ENCODE data around the gene CHGA.

DNA sequence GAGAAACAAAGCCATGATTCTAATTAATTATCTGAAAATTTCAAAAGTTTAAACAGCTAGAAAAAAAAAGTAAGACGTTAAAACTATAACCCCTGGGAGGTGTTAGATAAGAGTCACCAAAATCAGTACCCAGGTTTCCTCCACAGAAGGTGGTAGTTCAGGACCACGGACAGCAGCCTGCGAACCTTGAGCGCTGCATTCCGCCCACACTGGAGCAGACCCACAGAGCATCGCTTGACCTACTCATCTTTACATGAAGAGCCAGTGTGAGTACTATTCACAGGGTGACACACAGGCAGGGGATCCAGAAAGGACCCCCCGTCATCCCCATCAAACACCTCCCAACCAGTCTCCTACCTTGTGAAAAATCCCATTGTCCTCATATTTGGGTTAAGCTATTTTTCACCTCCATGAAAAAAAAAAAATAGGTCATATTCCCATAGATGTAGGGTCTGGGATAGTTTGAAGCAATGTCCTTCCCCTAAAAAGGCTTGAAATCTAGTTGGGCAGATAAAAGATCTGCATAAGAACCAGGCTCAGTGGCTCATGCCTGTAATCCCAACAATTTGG, 8.8 kb upstream of the CHGA start:
- TF ChIP-seq, protein P1, sequence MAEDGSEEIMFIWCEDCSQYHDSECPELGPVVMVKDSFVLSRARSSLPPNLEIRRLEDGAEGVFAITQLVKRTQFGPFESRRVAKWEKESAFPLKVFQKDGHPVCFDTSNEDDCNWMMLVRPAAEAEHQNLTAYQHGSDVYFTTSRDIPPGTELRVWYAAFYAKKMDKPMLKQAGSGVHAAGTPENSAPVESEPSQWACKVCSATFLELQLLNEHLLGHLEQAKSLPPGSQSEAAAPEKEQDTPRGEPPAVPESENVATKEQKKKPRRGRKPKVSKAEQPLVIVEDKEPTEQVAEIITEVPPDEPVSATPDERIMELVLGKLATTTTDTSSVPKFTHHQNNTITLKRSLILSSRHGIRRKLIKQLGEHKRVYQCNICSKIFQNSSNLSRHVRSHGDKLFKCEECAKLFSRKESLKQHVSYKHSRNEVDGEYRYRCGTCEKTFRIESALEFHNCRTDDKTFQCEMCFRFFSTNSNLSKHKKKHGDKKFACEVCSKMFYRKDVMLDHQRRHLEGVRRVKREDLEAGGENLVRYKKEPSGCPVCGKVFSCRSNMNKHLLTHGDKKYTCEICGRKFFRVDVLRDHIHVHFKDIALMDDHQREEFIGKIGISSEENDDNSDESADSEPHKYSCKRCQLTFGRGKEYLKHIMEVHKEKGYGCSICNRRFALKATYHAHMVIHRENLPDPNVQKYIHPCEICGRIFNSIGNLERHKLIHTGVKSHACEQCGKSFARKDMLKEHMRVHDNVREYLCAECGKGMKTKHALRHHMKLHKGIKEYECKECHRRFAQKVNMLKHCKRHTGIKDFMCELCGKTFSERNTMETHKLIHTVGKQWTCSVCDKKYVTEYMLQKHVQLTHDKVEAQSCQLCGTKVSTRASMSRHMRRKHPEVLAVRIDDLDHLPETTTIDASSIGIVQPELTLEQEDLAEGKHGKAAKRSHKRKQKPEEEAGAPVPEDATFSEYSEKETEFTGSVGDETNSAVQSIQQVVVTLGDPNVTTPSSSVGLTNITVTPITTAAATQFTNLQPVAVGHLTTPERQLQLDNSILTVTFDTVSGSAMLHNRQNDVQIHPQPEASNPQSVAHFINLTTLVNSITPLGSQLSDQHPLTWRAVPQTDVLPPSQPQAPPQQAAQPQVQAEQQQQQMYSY (CRISPR knock-in tag; IDR thresholded peaks at IDR 0.05) = no peak
- TF ChIP-seq, protein P2, sequence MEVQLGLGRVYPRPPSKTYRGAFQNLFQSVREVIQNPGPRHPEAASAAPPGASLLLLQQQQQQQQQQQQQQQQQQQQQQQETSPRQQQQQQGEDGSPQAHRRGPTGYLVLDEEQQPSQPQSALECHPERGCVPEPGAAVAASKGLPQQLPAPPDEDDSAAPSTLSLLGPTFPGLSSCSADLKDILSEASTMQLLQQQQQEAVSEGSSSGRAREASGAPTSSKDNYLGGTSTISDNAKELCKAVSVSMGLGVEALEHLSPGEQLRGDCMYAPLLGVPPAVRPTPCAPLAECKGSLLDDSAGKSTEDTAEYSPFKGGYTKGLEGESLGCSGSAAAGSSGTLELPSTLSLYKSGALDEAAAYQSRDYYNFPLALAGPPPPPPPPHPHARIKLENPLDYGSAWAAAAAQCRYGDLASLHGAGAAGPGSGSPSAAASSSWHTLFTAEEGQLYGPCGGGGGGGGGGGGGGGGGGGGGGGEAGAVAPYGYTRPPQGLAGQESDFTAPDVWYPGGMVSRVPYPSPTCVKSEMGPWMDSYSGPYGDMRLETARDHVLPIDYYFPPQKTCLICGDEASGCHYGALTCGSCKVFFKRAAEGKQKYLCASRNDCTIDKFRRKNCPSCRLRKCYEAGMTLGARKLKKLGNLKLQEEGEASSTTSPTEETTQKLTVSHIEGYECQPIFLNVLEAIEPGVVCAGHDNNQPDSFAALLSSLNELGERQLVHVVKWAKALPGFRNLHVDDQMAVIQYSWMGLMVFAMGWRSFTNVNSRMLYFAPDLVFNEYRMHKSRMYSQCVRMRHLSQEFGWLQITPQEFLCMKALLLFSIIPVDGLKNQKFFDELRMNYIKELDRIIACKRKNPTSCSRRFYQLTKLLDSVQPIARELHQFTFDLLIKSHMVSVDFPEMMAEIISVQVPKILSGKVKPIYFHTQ (CRISPR knock-in tag; IDR thresholded peaks at IDR 0.05) = no peak
- TF ChIP-seq, protein P3, sequence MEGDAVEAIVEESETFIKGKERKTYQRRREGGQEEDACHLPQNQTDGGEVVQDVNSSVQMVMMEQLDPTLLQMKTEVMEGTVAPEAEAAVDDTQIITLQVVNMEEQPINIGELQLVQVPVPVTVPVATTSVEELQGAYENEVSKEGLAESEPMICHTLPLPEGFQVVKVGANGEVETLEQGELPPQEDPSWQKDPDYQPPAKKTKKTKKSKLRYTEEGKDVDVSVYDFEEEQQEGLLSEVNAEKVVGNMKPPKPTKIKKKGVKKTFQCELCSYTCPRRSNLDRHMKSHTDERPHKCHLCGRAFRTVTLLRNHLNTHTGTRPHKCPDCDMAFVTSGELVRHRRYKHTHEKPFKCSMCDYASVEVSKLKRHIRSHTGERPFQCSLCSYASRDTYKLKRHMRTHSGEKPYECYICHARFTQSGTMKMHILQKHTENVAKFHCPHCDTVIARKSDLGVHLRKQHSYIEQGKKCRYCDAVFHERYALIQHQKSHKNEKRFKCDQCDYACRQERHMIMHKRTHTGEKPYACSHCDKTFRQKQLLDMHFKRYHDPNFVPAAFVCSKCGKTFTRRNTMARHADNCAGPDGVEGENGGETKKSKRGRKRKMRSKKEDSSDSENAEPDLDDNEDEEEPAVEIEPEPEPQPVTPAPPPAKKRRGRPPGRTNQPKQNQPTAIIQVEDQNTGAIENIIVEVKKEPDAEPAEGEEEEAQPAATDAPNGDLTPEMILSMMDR (IDR thresholded peaks at IDR 0.05) = no peak
- no peak for TF ChIP-seq ATF6 (CRISPR knock-in tag; IDR thresholded peaks at IDR 0.05)
- no peak for TF ChIP-seq ATF1 (CRISPR knock-in tag; IDR thresholded peaks at IDR 0.05)
